NOMO-1 (cell line): ENCODE measurements around the gene ATF7.

ENCODE experiments used
- DNase-seq, 2 experiments: peaks; one replicate each; lab custom pipeline; 2025; ENCODE audit not compliant: unreplicated experiment in 2 of 2; lab: John Stamatoyannopoulos, UW

Gene ATF7

GRCh38 chr12:53504004-53504920 is 121.9 kb downstream of the ATF7 start:
- DNase-seq, result no peak

GRCh38 chr12:53502983-53503728 is 123.0 kb downstream of the ATF7 start:
- DNase-seq, result no peak

GRCh38 chr12:53502331-53502730 is 123.9 kb downstream of the ATF7 start:
- DNase-seq, result no peak

- DNase-seq, result no peak
These were observed 124.5 kb downstream of the ATF7 start for GRCh38 chr12:53501615-53502181.

GRCh38 chr12:53500776-53501614 is 125.2 kb downstream of the ATF7 start, which contains the start of gene TARBP2:
TARBP2 (plus strand) TSS chr12:53501283; CDS start chr12:53501409, 126 bp downstream.
- peak; percentile 98 to 99 for DNase-seq

DNA sequence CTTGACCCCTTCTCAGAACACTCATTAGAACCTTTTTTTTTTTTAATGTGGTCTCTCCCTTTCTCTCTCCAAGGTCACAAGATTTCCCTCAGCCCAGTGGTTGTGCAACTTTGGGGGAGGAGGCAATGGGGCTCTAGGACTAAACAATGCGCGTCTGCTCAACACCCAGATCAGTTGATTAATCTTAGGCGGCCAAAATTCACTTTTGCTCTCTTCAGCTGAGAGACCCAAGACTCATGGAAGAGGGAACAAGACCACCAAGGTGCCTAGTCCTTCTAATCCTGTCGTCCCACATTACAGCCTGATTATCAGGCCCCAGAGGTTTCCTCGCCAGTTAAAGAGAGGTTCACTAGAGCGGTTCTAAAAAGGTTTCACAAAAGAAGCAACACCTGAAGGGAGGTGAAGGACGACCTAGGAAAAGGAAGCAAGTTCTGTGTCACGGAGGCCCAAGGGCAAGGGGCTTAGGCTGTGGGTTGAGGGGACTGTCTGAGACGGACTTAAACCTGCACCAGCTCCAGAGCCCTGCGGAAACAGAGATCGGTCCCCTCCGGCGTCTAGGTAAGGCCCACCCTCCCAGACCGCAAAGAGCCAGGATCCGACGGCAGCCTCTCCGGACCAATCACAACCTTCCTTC is 125.9 kb downstream of the ATF7 start:
- DNase-seq, result peak; percentile 61 to 75

GRCh38 chr12:53499266-53500141 is 126.7 kb downstream of the ATF7 start, which contains the start of gene MAP3K12:
MAP3K12 (minus strand) TSS chr12:53499458; CDS start chr12:53487391, 12,067 bp downstream.
- DNase-seq, result peak; percentile 12 to 33

GRCh38 chr12:53498235-53498630 is 127.9 kb downstream of the ATF7 start:
- no peak for DNase-seq

DNA sequence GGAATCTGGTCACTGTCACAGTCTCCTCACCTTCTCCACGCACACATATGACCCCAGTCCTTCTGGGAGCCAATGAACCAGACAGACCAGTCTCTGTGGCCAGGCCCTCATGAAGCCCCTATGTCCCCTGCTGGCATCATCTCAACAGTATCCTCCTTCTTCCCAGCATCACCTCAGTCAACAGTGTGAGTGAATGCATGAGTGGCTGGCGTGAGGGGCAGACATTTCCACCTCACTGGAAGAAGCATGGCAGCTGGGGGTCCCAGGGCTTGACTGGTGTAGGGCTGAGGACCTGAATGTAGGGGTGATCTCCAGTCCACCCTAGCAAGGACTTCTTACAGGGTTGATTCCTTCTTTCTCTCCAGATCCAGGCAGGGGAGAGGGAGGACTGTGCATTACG is 128.7 kb downstream of the ATF7 start:
- DNase-seq, result no peak

DNA sequence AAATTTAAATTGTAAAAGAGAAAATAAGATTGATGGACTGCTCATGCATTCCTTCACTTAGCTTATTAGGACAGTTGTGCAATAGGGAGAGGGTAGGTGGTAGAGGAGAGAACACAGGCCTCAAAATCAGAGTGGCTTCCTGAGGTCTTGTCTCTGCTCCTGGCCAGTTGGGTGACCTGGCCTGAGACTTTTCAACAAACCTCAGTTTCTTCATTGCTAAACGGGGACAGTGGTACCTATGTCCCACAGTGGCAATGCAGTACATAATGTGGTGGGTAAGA is 129.5 kb downstream of the ATF7 start:
- DNase-seq, result no peak

GRCh38 chr12:53495903-53496751 is 130.1 kb downstream of the ATF7 start:
- peak; percentile 39 to 77 for DNase-seq

DNA sequence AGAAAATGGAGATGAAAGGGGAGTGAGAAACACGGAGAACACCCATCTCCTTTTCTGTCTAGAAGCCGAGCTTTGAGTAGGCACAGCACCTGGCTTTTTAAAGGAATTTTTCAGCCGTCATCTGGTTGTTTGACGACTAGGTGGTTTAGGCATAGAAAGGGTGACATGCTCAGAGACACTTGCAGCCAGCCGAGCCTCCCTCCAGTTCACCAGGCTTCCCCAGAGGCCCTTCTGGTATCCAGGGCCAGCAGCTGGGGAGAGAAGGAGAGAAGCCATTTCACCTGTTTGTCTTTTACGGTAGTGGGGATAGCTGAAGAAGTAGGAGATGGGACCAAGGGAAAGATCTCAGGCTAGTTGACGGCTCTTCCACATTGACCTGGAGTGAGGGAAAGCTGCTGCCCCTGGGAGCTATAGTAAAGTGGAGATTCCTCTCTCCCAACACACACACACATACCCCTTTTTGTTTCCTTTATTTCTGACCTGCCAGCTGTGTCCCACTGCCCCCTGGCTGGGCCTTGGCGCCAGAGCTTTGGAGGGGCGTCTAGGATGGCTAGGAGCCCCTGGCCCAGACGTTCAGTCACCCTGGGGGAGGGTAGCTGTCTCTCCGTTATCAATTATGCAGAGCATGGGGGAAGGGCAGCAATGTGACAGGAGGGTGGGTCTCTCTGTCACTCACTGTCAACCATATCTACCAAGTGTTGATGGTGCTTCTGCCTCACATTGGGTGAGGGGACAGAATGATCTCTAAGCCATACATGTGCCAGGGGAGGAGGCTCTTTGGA is 132.4 kb downstream of the ATF7 start:
- no peak for DNase-seq

GRCh38 chr12:53492830-53493609 is 133.2 kb downstream of the ATF7 start:
- peak; percentile 73 to 87 for DNase-seq

GRCh38 chr12:53492188-53492587 is 134.0 kb downstream of the ATF7 start:
- DNase-seq, result no peak

DNA sequence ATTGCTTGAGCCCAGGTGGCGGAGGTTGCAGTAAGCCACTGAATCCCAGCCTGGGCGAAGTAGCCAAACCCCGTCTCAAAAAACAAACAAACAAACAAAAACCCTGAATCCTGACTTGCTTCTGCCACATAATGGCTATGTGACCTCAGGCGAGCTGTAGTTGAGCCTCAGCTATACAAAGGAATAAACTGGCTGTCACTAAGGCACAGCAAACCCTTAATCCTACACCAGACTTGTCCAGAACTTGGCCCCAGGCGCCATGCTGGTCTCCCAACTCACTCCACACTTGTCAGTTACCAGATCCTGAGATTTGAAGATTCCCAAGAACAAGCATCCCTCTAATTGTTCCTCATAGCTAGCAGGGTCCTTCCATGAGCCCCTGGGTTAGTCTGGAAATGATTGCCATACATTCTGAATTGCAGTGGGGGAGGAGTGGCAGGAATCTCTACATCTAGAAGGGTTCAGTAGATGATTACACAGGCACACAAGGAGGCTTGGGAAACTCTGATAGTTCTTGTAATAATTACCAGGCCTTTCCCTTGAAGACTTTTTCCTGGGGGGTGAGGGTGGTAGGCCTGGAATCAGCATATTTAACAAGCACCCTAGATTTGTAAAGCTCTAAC is 136.8 kb downstream of the ATF7 start:
- DNase-seq, result no peak

DNA sequence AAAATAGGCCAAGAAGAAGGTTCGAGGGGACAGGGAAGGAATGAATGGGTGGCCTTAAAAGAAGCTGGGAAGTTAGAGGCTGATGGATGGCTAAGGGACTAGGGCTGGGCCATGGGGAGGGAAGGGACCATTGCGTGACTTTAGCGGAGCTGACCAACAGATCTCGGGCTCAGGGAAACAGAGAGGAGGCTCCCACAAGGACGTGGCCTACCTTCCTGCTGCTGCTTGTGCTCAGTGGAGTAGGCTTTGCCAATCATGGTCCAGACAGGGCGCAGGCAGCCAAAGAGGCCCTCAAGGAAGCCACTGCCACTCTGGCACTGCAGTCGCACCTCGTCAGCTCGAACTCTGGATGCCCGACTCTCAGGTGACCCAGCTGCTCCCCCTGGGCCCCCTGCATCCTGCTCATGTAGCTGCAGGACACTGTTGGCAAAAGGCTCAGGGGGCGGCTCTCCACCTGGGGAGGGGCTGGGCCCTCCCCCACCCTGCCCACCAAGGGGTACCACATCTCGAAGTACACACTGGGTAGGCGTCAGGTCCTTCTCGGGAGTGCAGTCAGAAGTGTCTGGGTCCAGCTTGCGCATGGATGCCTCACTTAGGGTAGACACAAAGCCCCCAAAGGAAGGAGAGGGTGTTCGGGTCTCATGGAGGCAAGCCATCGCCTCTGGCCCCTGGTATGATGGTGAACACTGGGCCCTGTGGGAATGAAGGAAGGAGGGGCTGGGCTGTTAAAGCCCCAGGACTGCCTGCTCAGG is 139.3 kb downstream of the ATF7 start:
- DNase-seq, result no peak
